A549 (cell line): Measurements from ENCODE around the gene KCNJ11.

ENCODE experiments used
- POLR2A ChIP-seq: IDR thresholded peaks from 2 replicates; pipeline ENCODE4 v1.6.1; 2012; ENCODE audit warnings: mild to moderate bottlenecking, low read length
- TFCP2L1 ChIP-seq: fragments of 250-450 bp; sonication (Bioruptor Pico); IDR thresholded peaks from 2 replicates; pipeline ENCODE4 v1.5.0; 2021; ENCODE audit warnings: mild to moderate bottlenecking

DNA sequence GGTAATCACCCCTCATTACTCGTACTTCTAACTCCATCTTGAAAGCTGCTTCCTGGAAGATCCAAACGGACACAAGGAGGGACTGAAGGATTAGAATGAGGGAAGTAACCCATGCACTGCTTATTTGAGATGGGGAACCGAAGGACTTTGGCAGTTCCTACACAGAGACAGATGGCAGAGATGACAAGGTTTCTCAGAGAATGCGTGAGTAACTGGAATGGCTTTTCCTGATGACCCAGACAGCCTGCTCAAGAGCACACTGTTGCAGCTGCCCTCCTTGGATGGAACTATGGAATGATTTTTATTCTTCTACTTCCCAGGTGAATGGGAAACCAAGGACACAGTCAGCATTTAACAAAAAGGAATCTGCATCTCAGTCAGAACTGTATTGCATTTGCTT, 7.3 kb downstream of the KCNJ11 start:
- TF ChIP-seq POLR2A (no peak), TFCP2L1 (CRISPR knock-in tag) (no peak)
